Neural crest cell (in vitro differentiated cells): ENCODE measurements around the gene NCAPG2. TPM values are rescaled to one million over a fixed set of nuclear protein-coding genes. Genes with fewer than 3 reads are reported as not detected.

Source experiments
- DNase-seq: peaks from one replicate; pipeline ENCODE4 v3.0.0; 2021; ENCODE audit warnings: low read depth, mixed read lengths, low spot score
- H3K27ac Mint-ChIP-seq: one replicate; pipeline ENCODE4 v1.8.0; 2021; ENCODE audit warnings: mild to moderate bottlenecking, mixed read lengths; ENCODE audit not compliant: unreplicated experiment
- H3K27me3 Mint-ChIP-seq: 2 replicates; pipeline ENCODE4 v1.8.0; 2021; ENCODE audit warnings: low read depth, mild to moderate bottlenecking, mixed read lengths
- H3K36me3 Mint-ChIP-seq: 2 replicates; pipeline ENCODE4 v1.8.0; 2021; ENCODE audit warnings: low read depth, mild to moderate bottlenecking, mixed read lengths
- H3K4me1 Mint-ChIP-seq: 2 replicates; pipeline ENCODE4 v1.8.0; 2021; ENCODE audit warnings: mixed read lengths
- H3K4me3 Mint-ChIP-seq: one replicate; pipeline ENCODE4 v1.8.0; 2021; ENCODE audit warnings: mild to moderate bottlenecking, mixed read lengths
- H3K9me3 Mint-ChIP-seq: 2 replicates; pipeline ENCODE4 v1.8.0; 2021; ENCODE audit warnings: mixed read lengths
- CTCF ChIP-seq: fragments of 200-600 bp; sonication (generic); conservative IDR thresholded peaks from 2 replicates; pipeline ENCODE4 v1.5.0; 2021; ENCODE audit warnings: antibody characterized with exemption, mild to moderate bottlenecking
- total RNA-seq: library from RNA; stranded (reverse); gene quantifications from 2 replicates; pipeline ENCODE4 v1.2.1, GENCODE V29; 2021

Gene NCAPG2
- total RNA-seq, 1 donor from 2014 or later = 84.9 TPM

DNA sequence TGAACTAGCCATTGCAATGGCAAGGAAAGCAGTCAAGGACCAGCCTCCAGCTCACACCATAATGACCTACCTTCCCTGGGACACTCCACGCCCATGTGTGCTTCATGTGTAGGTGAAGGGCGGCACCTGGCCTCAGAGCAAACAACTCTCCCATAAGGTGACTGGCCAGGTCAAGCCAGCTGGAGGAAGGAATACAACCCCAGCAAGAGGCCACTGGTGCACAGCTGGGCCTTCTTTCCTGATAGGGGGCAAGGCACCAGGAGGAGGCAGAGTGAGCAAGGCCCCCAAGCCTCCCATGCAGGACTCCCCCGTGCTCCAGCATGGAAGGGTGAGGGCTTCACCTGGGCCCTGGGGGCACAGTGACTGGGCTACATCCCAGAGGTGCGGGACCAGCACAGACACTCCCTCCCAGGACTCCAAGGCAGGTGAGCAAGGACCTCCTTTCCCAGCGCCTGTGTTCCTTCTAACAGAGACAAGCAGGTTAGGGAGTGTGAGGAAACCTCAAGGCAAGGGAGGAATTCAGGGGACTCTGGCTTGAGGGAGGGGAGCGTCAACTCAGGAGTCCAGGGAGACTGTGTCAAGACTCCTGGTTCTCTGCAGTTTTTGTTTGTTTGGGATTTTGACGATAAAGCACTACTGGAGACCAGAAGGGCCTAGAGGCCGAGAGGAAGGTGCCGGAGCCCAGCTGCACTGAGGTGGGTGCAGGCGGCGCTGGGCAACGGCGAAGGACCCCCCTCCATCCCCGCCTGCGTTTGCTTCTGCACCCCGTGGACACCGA is 118.7 kb downstream of the NCAPG2 start:
- peak overlapping the region; percentile 85 for H3K4me3 Mint-ChIP-seq
- no peak for TF ChIP-seq CTCF
- no peaks in the 10 kb centered on the region for H3K36me3 Mint-ChIP-seq
- H3K9me3 Mint-ChIP-seq = no peaks in the 10 kb centered on the region
- H3K27me3 Mint-ChIP-seq = peaks cover 70% of the 10 kb centered on the region
- no peak overlapping the region for H3K27ac Mint-ChIP-seq
- peaks cover 3% of the 10 kb centered on the region for H3K4me1 Mint-ChIP-seq
- DNase-seq = no peak

- Mint-ChIP-seq H3K27ac (no peak overlapping the region), H3K4me3 (peak overlapping the region; percentile 25), H3K4me1 (peaks cover 3% of the 10 kb centered on the region), H3K36me3 (peaks cover 2% of the 10 kb centered on the region), H3K27me3 (peaks cover 61% of the 10 kb centered on the region), H3K9me3 (peaks cover 7% of the 10 kb centered on the region)
- TF ChIP-seq CTCF = no peak
- DNase-seq = no peak
Observed at GRCh38 chr7:158584407-158584806, 120.2 kb downstream of the NCAPG2 start.

- TF ChIP-seq CTCF = no peak
- peaks cover 2% of the 10 kb centered on the region for H3K36me3 Mint-ChIP-seq
- H3K27ac Mint-ChIP-seq = no peak overlapping the region
- no peak for DNase-seq
- peaks cover 7% of the 10 kb centered on the region for H3K9me3 Mint-ChIP-seq
- H3K4me3 Mint-ChIP-seq = no peak overlapping the region
- peaks cover 3% of the 10 kb centered on the region for H3K4me1 Mint-ChIP-seq
- peaks cover 55% of the 10 kb centered on the region for H3K27me3 Mint-ChIP-seq
Observed at GRCh38 chr7:158583810-158584209, 120.8 kb downstream of the NCAPG2 start.

DNA sequence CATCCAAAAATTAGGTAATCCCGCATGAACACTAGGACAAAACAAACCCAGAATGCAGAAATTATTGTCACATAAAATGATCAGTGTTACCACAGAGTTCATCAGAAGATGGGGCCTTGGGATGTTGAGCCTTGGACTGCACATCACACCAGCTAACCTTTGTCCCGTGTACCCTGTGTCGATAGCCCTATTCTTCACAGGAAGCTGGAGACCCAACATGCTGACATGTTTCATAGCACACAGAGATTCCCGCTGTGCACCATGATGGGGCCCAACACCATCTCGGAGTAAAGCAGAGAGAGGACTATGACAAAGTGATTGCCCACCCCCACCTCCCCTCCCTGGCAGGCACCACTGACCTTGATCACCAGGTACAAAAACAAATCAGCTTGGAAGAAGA is 121.5 kb downstream of the NCAPG2 start:
- peaks cover 7% of the 10 kb centered on the region for H3K9me3 Mint-ChIP-seq
- H3K4me3 Mint-ChIP-seq = no peak overlapping the region
- no peak for TF ChIP-seq CTCF
- no peak for DNase-seq
- peaks cover 2% of the 10 kb centered on the region for H3K36me3 Mint-ChIP-seq
- H3K27me3 Mint-ChIP-seq = peaks cover 52% of the 10 kb centered on the region
- no peak overlapping the region for H3K27ac Mint-ChIP-seq
- H3K4me1 Mint-ChIP-seq = peaks cover 3% of the 10 kb centered on the region

DNA sequence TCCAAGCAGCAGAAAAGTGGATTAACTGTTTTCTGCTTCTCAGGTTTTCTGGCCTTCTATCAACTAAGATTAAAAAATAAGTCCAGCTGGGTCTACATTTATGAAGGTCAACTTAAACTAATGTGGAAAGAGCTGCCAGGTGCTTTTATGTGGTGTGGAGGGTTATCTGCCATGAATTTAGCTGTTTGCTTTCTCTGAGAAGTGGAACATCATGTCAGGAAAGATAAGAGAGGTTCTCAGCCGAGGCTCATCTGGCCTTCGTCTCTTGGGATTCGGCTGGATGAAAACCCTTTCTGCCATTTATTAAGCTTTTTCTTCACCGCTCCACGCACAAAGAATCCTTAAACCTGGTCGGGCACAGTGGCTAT is 122.5 kb downstream of the NCAPG2 start:
- H3K27me3 Mint-ChIP-seq = peaks cover 52% of the 10 kb centered on the region

More for the DNA sequence above, 122.5 kb downstream of the NCAPG2 start:
- Mint-ChIP-seq H3K27ac (no peak overlapping the region), H3K9me3 (peaks cover 7% of the 10 kb centered on the region), H3K4me3 (no peak overlapping the region), H3K36me3 (peaks cover 2% of the 10 kb centered on the region), H3K4me1 (peaks cover 3% of the 10 kb centered on the region)
- DNase-seq = no peak
- TF ChIP-seq CTCF = no peak
